ENCODE data around the gene SLC16A11. TPM values are rescaled to one million over a fixed set of nuclear protein-coding genes. Genes with fewer than 3 reads are reported as not detected.

The SLC16A11 gene
- total and polyA plus RNA-seq, 10 of the 15 experiments (the other 5 are each of a cell fraction or from before 2014, with no cell fraction given): 0.11 to 2.7 (median 0.84) TPM

GRCh38 chr17:7039832-7040231, 4.1 kb downstream of the SLC16A11 start:
- Histone ChIP-seq H3K36me3 (ENCODE audit: control insufficient read depth in 2 of 2, insufficient read depth in 2 of 2, low read length in 1 of 2) (no peaks in the 10 kb centered on the region; a peak in 1 of 4 replicates), H4K20me1 (ENCODE audit: control insufficient read depth, insufficient read depth) (no peaks in the 10 kb centered on the region), H2AFZ (ENCODE audit: control insufficient read depth, low read depth, low read length) (no peak overlapping the region), H3K4me3 (no peak overlapping the region), H3K79me2 (ENCODE audit: control insufficient read depth, insufficient read depth, low read length) (peaks cover 16% of the 10 kb centered on the region), H3K9ac (ENCODE audit: control insufficient read depth, insufficient read depth, low read length) (peak overlapping the region; percentile 4; the same call in 1 of the 2 replicates), H3K27me3 (replicated peaks in 1 of 2; ENCODE audit: control insufficient read depth in 2 of 2, insufficient read depth in 2 of 2, low read length in 1 of 2) (peaks cover 0 to 2% of the 10 kb centered on the region in 2 experiments; a peak in 2 of 4 replicates), H3K4me2 (ENCODE audit: control insufficient read depth, insufficient read depth) (peak overlapping the region; percentile 17; the same call in 1 of the 2 replicates), H3K27ac (ENCODE audit: control insufficient read depth, insufficient read depth) (0 out of 2 replicates have a peak overlapping the region, but pooled peaks have one; percentile 44), H3K4me1 (ENCODE audit: control insufficient read depth, insufficient read depth, low read length) (peaks cover 21% of the 10 kb centered on the region), H3K9me3 (replicated peaks; ENCODE audit: control insufficient read depth, insufficient read depth, low read length) (no peaks in the 10 kb centered on the region)
- intact Hi-C loops (cut with micrococcal nuclease; ENCODE audit: unreplicated experiment): loop anchor here (10.0 kb wide), 1 partner anchor 395 kb away; the partner anchor contains the start of genes FGF11 and TMEM102
- CTCF ChIA-PET: interaction anchor here (0.9 to 21.9 kb wide), 4 partner anchors 18 to 196 kb away, joined by 3 to 590 read pairs (median 4); no protein-coding TSS in a partner anchor
- in situ Hi-C loops (cut with MboI): loop anchor here (5.0 to 25.0 kb wide), 2 partner anchors 257 to 522 kb away; partner anchors contain the start of genes SENP3 and TNFSF13
- RAD21 ChIA-PET (ENCODE audit: unreplicated experiment): interaction anchor here (0.6 to 2.1 kb wide), 3 partner anchors 12 to 93 kb away, joined by 3 to 8 read pairs (median 4); a partner anchor contains a TSS
- WGBS (ENCODE audit: insufficient coverage, insufficient replicate concordance, low lambda C conversion rate, missing lambda C conversion rate): 73% methylated on average over 5 of the region's 5 CpGs
- DNase-seq (ENCODE audit: low read depth, low spot score): no peak
- ATAC-seq: no peak
- FAIRE-seq: no peak
- POLR2A ChIA-PET: interaction anchor here (0.6 to 1.0 kb wide), 3 partner anchors 21 to 203 kb away, joined by 3 read pairs; partner anchors contain the start of gene GABARAP
- no TSS peak for BruUV-seq (replicated peaks)
- no peak for TF ChIP-seq ESRRA (IDR thresholded peaks at IDR 0.05; ENCODE audit: low read length)
- no peak for TF ChIP-seq RCOR1 (conservative IDR thresholded peaks at IDR 0.05; ENCODE audit: low read depth, low read length)
- TF ChIP-seq ZSCAN29 (IDR thresholded peaks at IDR 0.05): no peak
- TF ChIP-seq, protein P1, sequence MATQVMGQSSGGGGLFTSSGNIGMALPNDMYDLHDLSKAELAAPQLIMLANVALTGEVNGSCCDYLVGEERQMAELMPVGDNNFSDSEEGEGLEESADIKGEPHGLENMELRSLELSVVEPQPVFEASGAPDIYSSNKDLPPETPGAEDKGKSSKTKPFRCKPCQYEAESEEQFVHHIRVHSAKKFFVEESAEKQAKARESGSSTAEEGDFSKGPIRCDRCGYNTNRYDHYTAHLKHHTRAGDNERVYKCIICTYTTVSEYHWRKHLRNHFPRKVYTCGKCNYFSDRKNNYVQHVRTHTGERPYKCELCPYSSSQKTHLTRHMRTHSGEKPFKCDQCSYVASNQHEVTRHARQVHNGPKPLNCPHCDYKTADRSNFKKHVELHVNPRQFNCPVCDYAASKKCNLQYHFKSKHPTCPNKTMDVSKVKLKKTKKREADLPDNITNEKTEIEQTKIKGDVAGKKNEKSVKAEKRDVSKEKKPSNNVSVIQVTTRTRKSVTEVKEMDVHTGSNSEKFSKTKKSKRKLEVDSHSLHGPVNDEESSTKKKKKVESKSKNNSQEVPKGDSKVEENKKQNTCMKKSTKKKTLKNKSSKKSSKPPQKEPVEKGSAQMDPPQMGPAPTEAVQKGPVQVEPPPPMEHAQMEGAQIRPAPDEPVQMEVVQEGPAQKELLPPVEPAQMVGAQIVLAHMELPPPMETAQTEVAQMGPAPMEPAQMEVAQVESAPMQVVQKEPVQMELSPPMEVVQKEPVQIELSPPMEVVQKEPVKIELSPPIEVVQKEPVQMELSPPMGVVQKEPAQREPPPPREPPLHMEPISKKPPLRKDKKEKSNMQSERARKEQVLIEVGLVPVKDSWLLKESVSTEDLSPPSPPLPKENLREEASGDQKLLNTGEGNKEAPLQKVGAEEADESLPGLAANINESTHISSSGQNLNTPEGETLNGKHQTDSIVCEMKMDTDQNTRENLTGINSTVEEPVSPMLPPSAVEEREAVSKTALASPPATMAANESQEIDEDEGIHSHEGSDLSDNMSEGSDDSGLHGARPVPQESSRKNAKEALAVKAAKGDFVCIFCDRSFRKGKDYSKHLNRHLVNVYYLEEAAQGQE (IDR thresholded peaks at IDR 0.05; ENCODE audit: low read depth, low read length): no peak
- no peak for TF ChIP-seq EP300 (IDR thresholded peaks at IDR 0.05; ENCODE audit: borderline replicate concordance in 1 of 2, control insufficient read depth in 1 of 2, low read depth in 2 of 2, low read length in 2 of 2)
- TF ChIP-seq FOXM1 (IDR thresholded peaks at IDR 0.05; ENCODE audit: low read depth, low read length): no peak
- TF ChIP-seq KAT2A (conservative IDR thresholded peaks at IDR 0.05; ENCODE audit: control insufficient read depth, low read depth, low read length): no peak
- no peak for TF ChIP-seq ZNF384 (IDR thresholded peaks at IDR 0.05; ENCODE audit: borderline replicate concordance, low read depth, low read length)
- no peak for TF ChIP-seq EGR1 (IDR thresholded peaks at IDR 0.05; ENCODE audit: borderline replicate concordance in 1 of 2, low read depth in 2 of 2, low read length in 2 of 2)
- no peak for TF ChIP-seq KDM1A (IDR thresholded peaks at IDR 0.05; ENCODE audit: borderline replicate concordance)
- no peak for TF ChIP-seq CHD1 (IDR thresholded peaks at IDR 0.05; ENCODE audit: low read depth, low read length)
- TF ChIP-seq NR2F1 (conservative IDR thresholded peaks at IDR 0.05): no peak
- no peak for TF ChIP-seq ZNF217 (IDR thresholded peaks at IDR 0.05)
- SMC1A ChIA-PET (ENCODE audit: uncharacterized antibody, unreplicated experiment): interaction anchor here (0.9 kb wide), 1 partner anchor 13 kb away, joined by 3 read pairs; no protein-coding TSS in a partner anchor

Data from GM12878 (cell line).